Kidney glomerular epithelial cell (primary cell): ENCODE results near the gene CCDC170.

Experiments
- DNase-seq: peaks from one replicate; lab custom pipeline; 2025; lab: John Stamatoyannopoulos, UW

CCDC170 gene

DNA sequence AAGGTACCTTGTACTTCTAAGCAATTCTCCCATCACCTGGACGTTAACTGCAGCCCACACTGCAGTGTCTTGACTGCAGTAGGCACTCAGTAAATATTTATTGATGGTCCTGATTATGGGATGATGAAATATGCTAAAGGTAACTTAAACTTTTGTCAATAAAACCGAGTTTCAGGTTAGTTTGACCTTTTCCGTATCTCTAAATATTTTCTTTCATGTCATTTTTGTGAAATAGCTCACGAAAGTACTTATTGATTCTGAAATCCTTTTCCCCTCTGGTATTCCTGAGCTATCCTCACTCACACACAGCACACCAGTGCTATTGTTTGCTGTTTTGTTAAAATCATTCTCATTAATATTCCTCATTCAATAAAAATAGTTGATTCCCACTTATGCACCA is 164.3 kb downstream of the CCDC170 start:
- DNase-seq: no peak

DNA sequence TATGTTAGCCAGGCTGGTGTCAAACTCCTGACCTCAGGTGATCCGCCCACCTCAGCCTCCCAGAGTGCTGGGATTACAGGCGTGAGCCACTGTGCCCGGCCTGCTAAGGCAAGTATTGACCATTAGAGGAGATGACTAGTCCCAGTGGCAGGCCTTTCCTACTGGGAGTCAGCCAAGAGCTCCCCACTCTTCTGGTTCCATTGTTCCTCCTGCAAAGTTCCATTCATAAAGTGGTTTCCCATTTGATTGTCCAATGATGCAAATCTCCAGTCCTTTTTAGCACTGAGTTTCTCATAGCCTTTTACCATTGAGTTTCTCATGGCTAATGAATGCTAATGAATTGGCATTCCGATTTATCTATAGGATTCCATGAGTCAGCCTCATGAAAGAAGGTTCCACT is 165.4 kb downstream of the CCDC170 start:
- no peak for DNase-seq

DNA sequence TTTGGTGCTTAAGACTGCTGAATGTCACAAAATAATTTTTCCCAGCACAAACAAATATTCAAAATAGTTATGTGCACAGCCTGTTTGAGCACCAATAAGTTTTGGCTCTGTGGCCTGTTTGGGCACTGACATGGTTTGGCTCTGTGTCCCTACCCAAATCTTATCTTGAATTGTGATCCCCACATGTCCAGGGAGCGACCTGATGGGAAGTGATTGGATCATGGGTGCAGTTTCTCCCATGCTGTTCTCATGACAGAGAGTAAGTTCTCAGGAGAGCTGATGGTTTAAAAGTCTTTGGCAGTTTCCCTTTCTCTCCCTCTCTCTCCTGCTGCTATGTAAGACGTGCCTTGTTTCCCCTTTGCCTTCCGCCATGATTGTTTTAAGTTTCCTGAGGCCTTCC is 167.7 kb downstream of the CCDC170 start:
- no peak for DNase-seq

DNA sequence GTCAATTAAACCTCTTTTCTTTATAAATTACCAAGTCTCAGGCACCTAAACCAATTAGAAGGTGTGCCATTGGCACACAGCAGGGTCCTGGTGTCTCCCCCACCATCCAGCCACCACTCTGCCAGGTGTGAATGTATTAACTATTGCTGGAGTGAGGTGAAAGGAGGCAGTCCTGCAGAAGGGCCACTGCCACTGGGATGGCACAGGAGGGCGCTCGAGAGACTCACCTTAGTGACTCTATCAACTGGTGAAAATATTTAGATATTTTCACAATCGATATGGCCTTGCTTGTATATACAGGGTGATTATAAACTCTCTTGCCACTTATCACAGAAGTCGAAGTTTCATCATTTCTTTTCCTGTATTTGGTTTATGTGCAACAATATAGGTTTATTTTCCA is 168.1 kb downstream of the CCDC170 start:
- DNase-seq: no peak

DNA sequence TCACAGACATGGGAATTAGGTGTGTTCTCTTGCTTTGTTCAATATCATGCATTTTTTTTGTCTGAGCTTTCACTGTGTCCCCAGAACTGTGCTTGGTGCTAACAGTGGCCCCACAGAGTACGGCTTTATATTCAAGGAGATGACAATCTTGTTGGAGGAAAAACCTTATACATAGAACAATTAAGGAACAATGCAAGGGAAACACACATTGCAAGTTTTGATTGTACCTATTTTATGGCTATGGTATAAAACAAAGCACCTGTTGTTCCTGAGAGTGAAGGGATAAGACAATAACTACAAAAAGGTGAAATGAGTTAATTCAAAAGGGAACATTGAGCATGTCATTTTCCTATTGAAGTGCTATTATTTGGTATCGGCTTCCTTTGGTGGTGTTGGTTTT is 169.7 kb downstream of the CCDC170 start:
- DNase-seq: no peak

DNA sequence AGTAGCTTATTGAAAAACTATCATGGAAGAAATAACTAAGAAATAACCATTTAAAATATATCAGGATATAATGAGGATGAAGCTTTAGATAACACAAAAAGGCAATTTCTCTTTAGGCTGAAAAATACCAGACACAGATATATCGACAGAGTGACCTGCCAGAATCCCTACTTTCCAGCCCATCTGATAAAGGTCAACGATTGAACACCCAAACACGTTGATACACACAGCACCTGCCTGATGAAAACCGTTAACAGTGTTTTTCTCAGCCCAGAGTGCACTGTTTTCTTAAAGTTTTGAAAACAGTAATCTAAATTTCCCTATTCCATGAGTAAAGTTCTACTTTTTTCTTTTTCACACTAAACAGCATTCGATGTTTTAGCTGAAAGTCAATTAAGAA is 170.6 kb downstream of the CCDC170 start:
- DNase-seq: no peak

DNA sequence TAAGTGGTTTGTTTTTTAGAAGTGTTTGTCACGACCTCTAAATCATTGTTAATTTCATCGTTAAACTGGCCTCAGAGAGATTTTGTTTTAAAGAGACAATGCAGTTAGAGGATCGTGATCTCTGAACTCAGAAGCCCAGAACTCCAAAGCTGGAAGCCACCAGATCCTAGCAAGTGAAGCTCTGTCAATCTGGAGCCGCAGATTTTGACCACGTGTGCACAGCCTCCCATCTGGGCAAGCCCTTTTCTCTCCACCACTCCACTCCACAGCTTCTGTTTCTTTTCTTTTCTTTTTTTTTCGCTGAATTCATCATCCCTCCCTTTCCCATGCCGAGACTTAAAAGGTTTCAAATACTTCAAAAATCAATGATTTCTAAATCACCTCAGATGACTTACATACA is 171.5 kb downstream of the CCDC170 start:
- DNase-seq: no peak

DNA sequence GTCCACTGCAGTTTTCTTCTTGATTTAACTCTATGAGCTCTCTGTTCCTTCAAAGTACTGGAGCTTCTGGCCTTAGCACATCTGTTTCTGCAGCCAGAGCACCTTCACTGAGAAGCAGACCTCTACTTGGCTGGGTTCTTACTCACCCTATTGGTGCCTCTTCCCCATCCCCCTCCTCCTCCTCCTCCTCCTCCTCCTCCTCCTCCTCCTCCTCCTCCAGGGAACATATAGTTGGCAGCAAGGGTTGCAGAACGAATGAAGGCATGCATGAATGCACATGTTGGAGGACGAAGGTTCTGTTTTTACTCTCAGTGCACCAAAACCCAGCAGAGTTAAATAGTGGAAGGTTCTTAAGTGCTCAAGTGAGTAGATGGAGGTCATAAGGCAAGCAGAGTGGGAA is 172.7 kb downstream of the CCDC170 start:
- no peak for DNase-seq

DNA sequence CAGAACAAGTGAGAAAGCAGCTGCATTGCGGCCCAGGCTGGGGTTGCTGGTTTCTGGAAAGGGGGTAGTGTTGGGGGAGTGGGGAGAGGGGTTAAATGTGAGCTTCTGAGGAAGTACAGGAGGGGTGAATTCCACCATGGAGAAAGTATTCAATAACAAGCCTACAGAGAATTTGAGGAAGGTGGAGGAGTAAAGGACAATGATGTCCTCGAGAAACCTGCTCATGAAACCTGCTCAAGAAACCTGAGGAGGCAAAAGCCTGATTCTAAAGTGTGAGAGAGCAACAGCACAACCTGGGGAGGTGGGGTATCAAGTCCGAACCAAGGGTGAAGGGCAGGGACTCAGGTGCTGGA is 175.4 kb downstream of the CCDC170 start:
- DNase-seq: no peak

DNA sequence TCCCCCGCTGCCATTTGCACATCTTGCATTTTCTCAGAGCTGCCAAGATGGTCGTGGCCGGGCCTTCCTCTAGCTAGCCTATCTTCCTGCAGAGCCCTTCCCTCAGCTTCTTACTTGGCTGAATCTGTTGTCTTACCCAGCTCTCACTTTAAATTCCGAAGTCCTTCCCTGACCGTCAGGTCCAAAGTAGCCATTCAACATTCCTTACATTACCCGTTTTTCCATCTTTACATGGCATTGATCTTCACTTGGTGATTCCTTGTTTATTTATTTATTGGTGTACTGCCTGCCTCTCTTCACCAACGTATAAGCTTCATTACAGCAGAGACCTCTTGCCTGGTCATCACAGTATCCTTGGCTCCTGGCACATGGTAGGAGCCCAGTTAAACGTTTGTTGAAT is 176.3 kb downstream of the CCDC170 start:
- DNase-seq: no peak
